GM18526 (cell line): Measurements from ENCODE around the gene FBXW11.

ENCODE experiments used
- POLR2A ChIP-seq: IDR thresholded peaks from 3 replicates; pipeline ENCODE4 v1.6.1; 2011; ENCODE audit not compliant: insufficient read length; ENCODE audit errors: extremely low read depth

FBXW11 gene

DNA sequence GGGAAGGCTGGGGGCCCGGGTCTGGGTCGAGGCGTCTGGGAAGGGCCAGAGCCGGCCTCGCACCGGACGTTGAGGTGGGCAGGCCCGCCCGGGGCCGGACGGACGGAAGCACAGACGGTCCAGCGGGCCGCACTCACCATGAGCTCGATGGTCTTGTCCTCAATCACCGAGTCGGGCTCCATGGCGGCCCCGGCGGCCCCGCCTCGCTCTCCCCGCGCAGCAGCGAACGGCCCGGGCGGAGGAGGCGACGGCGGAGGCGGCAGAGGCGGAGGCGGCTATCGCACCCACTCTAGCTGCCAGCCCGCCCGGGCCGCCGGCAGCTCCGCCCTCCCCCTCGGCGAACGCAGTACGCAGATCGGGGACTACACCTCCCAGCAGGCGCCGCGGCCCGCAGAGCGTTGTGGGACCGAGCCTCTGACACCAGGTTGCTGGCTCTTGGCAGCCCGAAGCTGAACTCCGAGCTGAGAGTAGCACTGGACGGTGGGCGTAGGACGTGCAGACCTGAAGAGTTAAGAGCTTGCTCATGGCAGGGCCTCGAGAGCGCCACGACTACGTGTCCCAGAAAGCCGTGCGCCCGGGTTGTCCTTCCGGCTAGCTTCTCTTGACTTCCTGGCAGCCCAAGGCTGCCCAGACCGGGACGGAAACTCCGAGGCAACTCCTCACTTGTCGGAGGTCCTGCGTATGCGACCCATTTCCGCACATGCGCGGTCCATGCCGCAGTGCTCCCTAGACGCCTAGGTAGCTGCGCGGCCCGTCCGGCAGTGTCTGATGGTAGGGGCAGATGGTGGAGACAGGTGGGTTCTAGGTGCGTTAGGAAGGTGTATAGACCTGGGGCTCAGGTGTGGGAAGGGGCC is at the start of gene FBXW11:
FBXW11 (minus strand) TSS at position 318 of the 854 bp plus-strand sequence; CDS start at position 182, 136 bp downstream.
- TF ChIP-seq POLR2A, result peak; percentile 98

DNA sequence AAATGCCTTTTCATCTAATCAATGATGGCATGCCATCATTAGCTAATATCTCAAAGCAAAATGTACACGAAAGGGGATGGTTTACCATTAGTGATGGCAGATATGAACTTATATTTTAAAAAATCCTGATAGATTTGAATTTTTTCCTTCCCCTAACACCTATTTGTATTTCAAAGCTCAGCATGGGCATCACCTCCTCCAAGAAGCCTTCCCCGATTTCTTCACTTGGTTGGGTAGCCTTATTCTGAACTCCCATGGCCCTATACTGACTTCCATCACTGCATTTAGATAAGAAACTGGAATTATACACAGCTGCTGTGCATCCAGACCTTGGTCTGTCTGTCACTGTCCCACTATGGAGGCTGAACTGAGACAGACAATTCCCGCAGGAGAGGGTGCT is 49.6 kb upstream of the FBXW11 start:
- no peak for TF ChIP-seq POLR2A

DNA sequence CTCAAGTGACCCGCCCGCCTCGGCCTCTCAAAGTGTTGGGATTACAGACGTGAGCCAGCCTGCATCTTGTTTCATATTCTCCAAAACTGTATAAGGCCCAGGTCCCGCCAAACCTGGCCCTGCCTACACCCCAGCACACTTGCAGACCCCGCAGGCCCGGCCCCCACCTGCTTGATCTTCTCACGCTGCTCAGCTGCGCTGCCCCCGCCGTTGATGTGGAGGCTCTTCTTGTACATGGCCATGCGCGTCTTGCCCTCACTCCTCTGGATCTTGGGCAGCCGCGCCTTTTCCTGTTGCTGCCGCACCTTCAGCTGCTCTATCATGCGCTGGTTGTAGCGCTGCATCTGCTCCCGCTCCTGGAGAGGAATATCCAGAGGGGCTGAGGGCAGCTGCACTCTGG is 49.0 kb upstream of the FBXW11 start:
- TF ChIP-seq POLR2A, result no peak

DNA sequence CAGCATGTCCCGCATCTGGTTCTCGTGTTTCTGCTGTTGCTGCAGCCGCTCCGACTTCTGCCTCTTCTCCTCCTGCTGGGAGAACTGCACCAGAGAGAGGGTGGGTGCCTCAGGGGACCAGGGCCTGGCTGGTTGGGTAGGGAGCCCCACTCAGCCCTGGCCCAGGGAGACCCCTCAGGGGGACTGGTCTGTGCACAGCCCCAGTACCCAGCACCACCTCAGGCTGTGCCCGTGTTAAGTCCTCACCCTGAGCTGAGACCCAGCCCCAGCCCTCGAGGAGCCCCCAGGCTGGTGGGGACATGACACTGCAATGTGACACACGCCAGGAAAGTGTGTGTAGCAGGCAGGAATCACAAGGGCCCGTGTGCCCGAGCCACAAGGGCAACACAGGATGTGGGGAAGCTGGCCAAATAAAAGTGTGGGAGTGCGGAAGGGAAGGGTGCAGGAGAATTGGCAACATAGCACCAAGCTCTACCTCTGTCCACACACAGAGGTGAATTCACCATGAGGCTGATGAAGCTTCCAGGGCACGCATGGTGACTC is 48.2 kb upstream of the FBXW11 start:
- TF ChIP-seq POLR2A, result no peak

DNA sequence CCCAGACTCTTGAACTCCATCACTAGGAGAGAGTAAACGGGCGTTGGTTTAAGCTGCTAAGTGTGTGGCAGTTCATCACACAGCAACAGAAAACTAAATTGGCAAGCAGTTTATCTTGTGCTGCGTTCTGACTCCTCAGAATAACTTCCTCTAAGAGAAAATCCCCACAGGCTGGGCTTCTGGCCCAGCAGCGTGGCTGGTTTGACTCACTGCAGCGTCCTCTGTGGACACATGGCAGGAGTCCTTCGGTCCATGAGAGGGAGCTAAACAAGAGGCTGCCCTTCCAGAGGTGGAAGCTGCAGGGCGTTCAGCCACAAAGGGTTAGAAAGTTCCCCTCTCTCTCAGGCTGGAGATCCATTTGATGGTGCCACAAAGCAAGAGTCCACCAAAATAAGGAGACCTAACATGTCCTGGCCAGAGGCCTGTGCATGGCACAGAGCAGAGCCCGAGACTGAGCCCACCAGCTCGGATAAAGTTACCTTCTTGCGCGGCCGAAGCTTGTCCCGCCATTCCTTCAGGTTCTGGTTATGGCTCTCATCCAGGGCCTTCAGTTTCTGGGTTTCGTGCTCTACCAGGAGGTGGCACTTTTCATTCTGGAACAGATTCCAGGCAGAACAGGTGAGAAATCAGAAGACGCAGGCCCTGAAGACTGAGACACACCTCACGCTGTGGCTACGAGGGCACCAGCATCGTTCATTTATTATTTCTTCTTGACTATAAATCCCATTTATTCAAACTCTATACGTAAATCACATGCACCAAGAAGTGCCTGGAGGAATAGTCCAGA is 46.2 kb upstream of the FBXW11 start:
- TF ChIP-seq POLR2A, result no peak

DNA sequence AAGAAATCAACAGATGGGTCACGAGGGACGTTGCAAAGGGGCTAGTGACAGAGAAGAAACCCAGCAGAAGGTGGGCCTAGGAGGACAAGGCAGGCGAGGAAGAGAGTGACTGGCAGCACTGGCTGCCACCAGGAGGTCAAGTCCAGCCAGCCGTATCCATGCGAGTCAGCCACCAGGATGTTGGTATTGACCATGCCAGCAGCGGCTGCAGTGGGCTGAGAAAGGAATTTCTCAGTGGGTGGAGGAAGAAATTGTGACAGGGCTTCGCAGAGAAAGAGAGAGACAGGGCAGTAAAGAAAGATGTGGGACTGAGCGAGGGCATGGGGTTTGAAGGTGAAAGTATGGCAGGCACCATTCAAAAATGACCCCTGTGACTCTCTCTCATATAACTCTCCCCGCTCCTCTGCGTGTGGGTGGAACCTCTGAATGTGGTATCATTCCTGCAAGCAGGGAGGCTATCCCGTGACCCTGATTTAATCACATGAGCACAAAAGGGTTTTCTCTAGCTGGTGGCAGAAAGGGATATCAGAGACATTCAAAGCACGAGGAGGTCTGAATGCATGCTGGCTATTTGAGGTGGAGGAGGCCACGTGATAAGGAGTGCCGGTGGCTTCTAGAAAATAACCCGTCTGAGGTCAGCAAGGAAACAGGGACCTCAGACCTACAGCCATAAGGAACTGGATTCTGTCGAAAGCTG is 45.4 kb upstream of the FBXW11 start:
- no peak for TF ChIP-seq POLR2A

DNA sequence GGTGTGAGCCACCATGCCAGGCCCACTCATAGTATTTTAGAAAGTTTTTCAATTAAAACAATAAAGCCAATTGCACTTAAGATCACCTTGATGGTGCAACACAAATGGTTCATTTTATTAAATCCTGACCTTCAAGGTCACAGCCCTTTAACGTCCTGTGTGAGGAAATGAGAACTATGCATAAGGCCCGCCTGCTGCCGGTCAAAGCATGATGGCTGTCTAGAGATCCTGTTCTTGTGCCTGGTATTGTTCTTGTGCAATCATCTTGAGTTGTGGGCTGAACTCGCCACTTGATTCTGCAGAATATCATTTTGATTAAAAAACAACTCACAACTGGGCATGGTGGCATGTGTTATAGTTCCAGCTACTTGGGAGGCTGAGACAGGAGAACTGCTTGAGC is 43.6 kb upstream of the FBXW11 start:
- TF ChIP-seq POLR2A, result no peak

DNA sequence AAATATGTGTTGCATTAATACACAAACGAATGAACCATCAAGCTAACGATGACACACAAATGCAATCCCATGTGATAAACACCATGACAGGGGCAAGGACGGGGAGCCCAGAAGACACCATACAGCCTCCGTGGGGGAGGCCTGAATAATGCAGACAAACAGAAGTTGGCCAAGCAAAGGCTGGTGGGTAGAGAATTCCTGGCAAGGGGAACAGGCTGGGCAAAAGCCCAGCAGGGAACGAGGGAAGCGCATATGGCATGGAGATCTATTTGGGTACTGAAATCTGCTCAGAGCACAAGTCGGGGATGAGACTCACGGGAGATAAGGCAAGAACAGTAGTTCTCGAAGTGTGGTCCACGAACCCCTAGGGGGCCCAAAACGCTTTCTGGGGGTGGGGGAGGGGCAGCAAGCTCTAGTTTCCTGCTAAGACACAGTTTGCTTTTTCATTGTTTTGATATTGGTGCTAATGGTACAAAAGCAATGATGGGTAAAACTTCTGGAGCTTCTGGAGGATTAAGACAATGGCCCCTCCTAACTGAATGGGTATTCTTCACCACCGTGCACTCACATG is 42.9 kb upstream of the FBXW11 start:
- TF ChIP-seq POLR2A, result no peak

DNA sequence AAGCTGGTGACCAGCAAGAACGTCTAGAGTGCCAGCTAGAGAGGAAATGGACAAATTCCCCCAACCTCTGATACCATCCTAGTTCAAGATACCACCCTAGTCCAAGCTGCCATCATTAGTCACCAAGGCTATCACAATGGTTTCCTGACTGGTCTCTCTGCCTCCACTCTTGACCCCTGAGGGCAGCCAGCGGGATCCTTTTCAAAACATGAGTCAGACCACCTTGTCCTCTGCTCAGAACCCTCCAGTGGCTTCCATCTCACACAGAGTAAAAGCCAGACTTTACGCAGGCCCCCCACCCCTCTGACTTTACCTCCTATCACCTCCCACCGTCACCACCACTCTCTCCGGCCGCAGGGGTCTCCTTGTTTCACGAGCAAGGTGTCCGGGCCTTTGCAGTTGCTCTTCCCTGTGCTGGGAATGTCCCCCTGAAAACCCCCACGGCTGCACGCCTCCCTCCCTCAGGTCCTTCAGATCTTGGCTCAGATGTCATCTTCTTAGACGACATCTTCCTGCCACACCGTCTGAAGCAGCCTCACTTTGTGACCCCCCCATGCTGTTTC is 42.2 kb upstream of the FBXW11 start:
- no peak for TF ChIP-seq POLR2A

DNA sequence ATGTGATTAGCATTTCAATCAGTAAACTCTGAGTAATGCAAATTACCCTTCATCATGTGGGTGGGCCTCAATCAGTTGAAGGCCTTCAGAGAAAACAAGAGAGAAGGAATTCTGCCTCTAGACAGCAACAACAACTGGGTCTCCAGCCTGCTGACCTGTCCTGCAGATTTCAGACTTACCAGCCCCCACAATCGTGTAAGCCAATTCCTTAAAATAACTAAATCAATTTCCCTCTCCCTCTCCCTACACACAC is 41.7 kb upstream of the FBXW11 start:
- no peak for TF ChIP-seq POLR2A

DNA sequence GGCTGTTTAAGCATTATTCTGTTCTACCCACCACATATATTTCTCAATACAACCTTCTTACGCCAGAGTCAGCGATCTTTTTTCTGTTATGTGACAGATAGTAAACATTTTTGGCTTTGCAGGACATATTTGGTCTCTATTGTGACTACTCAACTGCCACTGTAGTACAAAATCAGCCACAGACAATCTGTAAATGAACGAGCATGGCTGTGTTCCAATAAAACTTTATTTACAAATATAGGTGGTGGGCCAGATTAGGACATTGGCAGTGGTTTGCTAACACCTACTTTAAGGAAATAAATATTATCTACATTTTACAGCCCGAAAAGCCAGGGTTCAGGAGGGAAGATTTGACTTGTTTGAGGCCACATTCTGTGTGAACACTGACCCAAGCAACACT is 40.2 kb upstream of the FBXW11 start:
- no peak for TF ChIP-seq POLR2A

DNA sequence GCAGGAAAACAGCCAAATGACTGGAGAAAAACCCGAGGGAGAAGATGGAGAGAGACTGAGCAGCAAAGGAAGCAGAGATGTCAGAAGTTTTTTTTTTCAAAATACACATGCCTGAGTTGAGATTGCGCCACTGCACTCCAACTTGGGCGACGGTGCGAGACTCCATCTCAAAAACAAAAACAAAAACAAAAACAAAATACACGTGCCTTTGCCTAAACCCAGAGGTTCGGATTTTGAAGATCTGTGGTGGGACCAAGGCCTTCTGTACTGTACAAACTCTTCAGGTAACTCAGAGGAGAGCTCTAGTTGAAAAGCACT is 38.8 kb upstream of the FBXW11 start:
- no peak for TF ChIP-seq POLR2A

DNA sequence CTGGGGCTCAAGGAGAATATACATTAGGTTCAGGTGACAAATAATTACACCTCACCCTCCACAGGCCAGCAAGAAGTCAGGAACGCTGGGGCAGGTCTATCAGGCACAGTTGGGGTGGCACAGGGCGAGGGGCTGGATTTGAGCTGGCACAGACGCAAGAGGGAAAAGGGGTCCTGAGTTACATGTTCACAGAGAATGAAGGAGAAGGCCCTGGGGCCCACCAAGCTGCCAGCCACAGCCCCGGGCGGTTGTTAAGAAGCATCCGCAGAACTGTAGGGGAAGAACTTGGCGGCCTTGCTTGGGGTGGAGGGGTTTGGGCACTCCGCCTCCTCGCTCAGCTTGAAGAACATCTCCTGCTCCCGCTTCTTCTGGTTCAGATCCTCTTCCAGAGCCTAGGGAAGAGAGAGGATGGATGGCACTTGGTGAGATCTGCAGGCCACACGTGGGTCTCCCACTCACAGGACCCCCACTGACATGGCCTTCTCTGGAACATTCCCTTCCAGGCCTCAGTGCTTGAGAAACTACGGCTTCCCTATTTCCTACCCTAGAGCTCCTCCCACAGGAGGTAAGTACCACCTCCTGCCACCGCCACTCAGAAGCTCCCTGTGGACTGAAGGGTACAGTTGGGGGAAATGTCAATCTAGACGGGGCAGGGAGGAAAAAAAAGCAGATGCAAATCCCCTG is 38.3 kb upstream of the FBXW11 start:
- TF ChIP-seq POLR2A, result no peak

DNA sequence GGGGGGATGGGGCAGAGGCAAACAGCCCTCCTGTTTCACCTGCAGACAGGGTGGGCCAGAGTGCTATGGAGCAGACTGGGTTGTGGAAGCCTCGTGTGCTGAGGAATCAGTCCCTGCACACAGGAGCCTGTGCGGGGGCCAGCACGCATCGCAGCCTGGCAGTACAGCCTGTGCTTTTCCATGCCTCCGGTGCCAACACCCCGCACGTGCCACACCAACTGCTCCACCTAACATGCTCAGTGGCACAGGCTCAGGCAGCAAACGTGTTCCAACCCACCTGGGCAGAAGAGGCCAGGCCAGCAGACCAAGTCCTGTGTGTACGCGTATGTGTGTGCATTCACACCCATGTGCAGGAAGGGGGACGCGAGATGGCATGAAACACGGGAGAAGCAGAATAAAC is 37.4 kb upstream of the FBXW11 start:
- TF ChIP-seq POLR2A, result no peak

DNA sequence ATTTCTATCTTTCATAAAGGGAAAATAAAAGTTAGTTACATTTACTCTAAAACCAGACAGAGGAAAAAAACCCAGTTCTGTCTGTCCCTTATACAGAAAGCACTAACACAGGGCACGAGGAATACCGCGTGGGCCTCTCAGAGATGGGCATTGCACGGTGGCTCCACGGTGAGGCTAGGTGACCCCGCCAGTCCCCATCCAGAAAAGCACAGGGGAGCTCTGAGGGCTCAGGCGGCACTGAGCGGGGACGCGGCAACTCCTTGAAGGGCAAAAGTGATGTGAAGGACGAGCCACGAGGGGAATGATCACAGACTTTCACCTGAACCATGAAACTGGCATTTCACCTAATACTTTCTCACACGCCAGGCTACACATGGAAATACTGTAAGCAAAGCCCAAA is 35.7 kb upstream of the FBXW11 start:
- TF ChIP-seq POLR2A, result no peak
